DMS 273 treated with DMSO at 0.1 percent for 48 hours (cell line): Measurements from ENCODE around the gene EPN1.
"Not testable (repeated sequence)": the region's sequence is repeated elsewhere in the genome, so short reads cannot be mapped to it uniquely, and the experiment has no call there.

Experiments used
- DNase-seq: peaks from one replicate; lab custom pipeline; 2025; lab: John Stamatoyannopoulos, UW

The EPN1 gene

DNA sequence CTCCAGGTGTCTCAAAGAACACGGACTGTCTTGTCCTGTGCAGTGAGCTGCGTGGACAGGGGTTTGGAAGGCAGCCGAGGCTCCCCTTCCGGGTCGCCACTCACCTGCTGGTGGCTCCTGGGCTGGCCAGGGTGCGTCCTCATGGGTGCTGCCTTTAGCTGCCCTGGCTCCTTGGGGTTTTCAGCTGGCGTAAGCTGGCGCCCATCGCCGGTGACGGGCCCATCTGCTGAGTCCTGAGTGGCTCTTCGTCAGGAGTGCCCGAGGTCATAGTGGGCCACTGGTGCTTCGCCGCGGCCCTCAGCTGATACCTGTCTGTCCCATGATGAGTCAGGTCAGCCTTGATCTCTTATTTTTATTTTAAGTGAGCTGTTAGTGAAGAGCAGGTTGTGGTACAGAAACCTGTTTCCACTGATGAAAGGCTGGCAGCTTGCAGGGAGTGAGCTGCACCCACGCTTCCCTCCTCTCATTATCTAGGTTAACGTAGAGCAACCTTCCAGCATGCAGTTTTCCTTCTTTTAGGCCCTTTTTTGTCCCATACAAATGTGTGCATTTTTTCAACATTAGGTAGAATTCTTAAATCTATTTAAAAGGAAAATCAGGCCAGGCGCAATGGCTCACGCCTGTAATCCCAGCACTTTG lies 18.4 kb downstream of the EPN1 start:
- DNase-seq = no peak

DNA sequence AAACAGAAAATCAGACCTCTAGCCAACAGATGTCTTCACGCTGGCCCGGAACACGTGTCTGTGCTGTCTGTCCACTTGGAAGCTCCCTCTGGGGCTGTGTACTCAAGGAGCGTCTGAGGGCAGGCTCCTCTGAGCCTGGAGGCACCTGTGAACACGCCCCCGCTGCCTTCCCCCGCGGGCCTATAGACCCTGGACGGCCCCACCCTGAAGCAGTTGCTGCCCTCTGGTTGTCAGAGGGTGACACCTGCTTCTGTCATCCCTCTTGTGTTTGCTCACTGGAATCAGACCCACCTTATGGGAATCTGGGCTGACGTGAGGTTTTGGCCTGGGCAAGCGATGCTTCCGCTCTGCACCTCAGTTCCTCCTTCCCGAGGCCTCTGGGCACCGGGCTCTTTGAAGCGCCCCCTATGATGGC lies 19.2 kb downstream of the EPN1 start:
- no peak for DNase-seq

DNA sequence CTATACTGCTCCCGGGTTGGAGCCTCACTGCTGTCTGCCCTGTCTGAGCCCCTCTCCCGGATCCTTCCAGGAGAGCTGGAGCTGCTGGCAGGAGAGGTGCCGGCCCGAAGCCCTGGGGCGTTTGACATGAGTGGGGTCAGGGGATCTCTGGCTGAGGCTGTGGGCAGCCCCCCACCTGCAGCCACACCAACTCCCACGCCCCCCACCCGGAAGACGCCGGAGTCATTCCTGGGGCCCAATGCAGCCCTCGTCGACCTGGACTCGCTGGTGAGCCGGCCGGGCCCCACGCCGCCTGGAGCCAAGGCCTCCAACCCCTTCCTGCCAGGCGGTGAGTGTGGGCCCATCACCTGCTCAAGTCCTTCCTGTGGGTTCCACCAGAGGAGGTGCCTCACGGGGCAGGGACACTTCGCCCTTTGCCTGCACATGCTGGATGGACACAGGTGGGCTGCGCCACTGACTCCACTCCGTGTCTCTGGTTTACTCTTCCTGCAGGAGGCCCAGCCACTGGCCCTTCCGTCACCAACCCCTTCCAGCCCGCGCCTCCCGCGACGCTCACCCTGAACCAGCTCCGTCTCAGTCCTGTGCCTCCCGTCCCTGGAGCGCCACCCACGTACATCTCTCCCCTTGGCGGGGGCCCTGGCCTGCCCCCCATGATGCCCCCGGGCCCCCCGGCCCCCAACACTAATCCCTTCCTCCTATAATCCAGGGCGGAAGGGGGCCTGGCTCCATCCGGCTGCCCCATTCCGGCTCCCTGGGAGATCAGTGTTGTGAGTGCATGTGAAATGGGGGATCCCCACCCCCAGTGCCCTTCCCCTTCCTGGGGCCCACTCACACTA lies 19.8 kb downstream of the EPN1 start:
- DNase-seq = no peak

DNA sequence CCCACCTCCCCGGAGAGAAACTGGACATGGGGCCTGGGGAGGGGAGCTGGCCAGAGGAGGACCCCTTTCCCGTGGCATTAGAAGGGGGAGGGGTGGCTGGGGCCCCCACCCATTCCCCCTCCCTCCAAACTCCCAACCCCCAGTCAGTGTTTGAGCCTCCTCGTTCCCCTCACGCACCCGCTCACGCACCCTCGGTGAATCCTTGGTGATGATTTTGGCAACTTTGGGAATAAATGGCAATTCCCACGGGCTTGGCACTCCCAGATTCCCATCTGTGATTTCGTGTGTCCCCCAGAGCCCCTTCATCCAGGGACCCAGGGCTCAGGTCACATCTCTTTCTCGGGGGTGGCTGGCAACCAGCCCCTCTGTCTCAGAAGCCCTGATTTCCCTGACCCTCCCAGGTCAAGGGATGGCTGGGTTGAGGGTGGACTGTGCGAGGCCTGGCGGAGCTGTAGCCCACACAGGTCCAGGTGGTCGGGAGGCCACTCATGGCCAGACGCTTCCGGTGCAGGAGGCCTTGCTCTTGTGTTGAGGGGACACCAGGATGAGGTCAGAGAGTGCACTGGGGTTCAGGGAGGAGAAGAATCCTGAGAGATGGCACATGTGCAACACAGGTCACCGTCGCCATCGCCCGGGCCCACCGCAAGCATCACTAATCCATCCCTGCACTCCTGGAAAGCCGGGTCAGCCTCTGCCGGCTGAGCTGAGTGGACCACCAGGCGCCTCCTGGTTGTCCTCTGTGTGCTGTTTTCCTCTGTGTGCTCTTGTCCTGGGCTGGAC lies 20.7 kb downstream of the EPN1 start:
- no peak for DNase-seq

DNA sequence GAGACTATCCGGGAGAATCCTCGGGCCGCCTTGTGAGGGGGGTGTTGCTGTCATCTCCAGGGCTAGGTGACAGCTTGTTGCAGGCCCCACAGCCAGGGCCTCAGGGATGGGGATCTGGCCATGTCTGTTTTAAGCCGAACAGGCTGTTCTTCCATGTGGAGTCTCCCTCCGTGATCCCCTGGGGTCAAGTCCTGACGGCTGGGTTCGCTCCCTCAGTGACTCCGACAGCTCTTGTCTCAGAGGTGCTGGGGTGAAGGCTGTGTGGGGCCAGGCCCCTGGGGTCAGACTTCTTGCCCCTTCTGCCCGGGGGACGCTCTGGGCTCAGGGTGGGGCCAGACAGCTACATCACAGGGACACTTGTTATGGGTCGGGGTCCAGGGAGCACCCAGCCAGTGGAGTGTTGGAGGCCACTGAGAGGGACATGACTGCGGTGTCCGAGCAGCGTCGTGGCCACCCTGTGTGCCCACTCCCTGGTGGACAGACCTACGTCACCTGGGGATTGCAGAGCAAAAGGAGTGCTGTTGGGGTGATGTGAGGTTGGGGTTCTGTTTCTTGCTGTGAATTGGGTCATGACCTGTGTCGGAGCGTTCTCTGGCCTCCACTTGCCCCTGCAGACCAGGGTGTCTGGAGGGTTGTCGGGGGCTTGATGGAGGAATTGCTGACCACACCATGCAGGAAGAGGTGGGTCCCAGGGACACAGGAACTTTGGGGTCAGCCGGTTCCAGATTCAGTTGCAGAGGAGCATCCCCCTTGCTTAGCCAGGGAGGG lies 21.5 kb downstream of the EPN1 start:
- no peak for DNase-seq

DNA sequence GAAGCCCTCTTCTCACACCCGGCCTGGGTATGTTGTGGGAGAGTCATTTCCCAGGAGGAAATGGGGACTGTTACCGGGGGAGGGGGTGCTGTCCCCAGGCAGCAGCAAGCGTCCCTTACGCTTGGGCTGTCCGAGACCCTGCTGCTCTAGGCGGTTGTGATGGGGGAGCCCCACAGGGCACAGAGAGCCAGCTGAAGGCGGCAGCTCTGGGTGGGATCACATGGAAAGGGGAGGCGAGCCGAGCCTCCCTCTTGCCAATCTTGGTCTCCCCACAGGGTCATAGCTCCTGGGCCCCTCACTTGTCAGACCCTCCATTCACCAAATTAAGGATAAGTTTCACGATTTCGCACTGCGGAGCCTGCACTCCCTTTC lies 22.0 kb downstream of the EPN1 start:
- DNase-seq = no peak

DNA sequence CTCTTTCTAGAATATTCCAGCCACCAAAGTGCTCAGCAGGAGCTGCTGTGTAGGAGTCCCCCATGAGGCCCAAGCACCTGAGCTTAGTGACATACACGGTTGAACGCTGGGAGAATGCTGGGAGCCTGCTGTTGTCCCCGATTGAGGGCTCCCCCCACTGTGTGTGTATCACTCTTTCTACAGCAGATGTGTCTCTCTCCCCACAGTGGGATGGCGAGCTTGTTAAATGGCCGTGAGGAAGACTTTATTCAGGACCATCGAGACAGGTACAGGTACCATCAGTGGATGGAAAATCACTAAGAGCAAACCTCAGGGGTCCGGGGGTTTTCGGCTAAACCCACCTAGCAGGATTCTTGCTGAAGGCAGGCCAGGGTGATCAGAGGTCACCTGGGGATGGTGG lies 22.7 kb downstream of the EPN1 start:
- DNase-seq = no peak

DNA sequence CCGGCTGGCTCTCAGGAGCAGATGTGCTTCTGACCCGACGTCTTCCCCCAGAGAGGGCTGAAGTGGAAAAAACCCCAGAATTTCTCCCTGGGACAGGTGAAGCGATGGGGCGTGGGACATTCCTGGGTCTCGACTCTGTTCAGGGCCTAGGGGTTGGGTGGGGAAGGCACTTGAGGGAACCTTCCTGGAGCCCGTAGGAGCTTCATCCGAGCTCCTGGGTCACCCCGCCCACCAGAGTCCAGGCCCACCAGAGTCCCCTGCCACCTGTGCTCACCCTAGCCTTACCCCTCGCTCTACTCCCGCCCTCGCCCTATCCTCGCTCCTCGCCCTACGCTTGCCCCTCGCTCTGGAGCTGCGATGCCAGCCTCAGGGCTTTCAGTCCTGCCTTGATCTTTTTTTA lies 23.2 kb downstream of the EPN1 start:
- no peak for DNase-seq

DNA sequence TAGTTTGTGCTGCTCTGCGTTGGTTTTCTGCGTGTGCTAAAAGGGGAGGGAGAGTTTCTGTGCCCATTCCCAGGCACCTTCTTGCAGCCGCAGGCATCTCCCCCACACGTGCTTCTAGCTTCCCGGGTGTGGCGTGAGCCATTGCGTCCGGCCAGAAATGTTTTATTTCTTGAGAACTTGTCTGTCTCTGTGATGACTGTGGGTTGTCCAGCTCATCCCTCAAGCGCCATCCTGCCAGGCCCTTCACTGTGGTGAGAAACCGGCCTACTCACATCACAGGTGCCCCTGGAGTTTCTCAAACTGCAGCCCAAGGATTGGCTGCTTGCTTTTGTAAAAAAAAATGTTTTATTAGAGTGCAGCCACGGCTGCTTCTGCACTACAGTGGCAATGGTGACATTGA lies 24.2 kb downstream of the EPN1 start:
- DNase-seq = no peak

DNA sequence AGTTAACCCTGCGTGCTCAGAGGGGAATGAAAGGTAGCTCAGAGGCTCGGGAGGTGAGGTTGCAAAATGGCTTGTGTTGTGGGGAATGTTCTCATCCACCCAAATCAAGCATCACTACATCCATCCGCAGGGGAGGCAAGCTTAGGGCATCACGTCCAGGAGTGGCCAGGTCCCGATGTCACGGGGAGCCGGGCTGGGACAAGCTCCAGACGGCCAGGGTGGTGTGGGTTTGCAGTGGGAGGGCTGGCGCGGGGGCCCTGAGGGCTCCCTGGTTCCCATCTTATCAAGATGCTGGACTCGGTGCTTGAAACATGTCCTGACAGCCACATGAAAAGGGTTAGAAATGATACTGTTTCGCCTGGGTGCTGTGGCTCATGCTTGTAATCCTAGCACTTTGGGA lies 25.8 kb downstream of the EPN1 start:
- no peak for DNase-seq

DNA sequence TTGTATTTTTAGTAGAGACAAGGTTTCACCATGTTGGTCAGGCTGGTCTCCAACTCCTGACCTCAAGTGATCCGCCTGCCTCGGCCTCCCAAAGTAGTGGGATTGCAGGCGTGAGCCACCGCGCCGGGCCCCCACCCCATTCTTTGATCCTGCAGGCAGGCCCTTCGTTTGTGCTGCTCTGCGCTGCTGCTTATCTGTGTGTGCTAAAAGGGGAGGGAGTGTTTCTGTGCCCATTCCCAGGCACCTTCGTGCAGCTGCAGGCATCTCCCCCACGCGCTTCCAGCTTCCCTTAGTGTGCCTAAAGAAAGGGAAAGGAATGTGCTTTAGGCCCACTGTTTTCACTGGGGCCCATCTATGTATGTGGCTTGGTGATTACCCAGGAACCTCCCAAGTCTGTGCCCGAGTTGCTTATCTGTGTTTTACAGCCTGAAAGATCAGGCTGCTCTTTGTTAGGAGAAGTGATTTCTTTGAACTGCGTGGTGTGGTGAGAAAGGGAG lies 27.2 kb downstream of the EPN1 start:
- no peak for DNase-seq

DNA sequence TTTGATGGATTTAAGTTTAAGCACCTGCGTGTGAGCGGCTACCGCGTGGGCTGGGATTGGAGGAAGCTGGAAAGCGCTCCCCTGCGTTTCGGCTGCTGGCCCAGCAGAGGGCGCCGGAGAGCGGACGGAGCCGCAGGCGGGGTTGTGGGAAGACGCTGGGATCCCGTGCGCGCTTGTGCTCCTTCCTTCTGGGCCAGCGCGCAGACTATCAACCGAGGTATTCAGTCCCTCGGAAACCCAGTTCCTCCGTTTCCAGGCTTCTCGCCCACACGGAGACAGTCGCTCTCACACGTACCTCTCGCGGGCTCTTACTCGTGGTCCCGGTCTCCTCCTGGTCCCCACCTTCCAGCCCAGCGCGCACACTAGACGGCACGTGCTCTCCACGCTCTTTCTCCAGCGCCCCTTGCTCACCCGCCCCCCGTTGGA lies 28.8 kb downstream of the EPN1 start:
- no peak for DNase-seq

DNA sequence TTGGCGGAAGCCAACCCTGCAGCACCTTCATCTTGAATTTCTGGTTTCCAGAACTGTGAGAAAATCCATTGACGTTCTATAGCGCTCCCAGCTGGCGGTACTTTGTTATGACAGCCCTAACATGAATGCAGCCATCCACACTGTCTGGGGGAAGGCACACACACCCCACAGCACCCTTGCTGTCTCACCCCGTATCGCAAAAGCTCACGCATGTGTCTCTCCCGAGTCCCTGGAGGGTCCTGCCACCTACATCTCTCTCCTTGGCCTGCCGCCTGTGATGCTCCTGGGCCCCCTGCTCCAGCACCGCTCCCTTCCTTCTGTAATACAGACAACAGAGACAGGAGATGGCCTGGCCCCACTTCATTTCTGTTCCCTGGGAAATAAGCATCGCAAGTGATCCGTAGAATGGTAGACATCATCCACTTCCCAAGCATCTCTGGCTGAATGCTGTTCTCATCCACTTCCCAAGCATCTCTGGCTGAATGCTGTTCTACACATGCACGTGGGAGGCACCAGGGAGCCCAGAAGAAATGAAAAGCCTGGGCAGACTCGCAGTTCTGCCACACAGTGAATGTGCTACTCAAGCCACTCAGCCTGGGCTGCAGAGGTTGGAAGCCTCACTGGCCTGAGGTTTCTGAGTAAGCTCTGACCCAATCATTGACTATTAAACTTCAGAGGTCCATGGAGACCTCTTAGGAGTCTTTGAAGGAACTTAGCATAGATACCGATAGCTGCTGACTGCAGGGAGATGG lies 29.6 kb downstream of the EPN1 start:
- no peak for DNase-seq

DNA sequence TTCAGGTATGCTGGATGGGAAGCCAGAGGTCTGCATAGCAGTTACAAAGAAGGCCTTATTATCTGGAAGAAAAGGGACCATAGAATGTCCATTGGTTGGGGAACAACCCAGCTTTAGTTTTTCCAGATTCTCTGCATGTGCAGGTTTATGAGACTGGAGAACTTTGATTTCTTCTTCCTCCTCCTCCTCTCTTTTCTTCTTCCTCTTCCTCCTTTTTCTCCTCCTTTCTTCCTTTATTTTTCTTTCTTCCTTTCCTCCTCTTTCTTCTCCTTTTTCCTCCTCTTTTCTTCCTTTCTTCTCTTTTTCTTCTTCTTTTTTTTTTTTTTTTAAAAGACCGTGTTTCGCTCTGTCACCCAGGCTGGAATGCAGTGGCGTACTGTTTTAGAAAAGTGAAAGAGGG lies 30.9 kb downstream of the EPN1 start:
- DNase-seq = no peak

DNA sequence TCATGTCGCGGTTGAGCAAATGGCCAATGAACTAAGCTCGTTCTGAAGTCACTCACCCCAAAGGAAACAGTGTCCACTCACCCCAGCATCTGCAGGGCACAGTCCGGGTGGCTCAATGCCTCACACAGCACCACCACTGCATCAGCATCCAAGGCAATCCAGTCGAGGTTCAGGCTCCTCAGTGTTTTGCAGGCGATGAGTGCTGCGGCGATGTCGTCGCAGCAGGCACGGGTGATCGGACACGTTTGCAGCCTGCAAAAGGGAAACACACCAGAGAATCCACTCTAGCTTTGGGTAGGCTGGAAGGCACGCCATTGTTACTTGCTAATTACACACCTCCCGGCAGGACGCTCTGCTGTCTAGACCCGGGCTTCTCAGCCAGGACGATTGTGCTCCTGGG lies 36.7 kb downstream of the EPN1 start:
- no peak for DNase-seq

DNA sequence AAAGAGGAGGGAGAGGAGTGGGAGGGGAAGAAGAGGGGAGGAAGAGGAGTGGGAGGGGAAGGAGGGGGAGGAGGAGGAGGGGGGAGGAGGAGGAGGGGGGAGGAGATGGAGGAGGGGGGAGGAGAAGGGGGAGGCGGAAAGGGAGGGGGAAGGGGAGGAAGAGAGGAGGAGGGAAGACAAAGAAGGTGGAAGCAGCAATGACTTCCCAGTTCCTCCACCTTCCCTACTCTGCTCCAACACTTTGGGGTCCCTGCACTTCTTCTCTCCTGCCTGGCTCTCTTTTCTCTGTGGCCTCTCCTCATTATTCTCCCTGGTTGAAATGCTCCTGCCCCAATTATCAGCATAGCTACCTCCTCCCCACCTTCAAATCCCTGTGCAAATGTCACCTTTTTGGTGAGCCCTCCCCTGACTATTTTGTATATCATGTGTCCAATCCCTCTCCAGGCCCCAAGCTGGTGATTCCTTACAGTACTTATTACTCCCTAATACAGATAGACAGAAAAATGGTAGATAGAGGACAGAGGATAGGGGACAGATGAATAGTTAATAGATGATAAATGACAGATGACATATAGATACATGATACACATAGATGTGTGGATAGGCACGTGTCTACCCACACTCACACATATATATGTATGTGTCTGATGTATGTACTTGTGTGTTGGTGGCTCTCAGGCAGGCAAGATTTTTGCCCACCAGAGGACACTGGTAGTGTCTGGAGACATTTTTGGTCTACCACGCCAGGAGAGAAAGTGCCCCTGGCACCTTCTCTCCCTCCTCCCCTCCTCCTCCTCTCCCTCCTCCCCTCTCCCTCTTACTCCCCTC lies 38.0 kb downstream of the EPN1 start:
- DNase-seq = no peak

DNA sequence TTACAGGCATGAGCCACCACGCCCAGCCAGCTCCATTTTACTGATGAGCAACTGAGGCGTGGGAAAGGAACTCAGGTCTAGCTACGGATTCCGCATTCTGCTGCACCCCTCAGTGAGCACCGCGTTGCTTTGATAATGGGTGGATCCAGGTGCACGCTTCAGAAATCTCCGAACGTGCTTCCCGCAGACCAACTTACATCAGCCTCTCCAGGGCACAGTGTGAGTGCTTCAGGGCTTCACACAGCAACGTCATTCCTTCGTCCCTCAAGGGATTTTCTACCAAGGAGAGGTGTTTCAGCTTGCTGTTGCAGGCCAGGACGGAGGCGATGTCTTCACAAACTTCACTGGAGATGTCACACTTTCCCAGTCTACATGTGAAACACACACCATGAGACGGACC lies 41.5 kb downstream of the EPN1 start:
- DNase-seq = no peak

DNA sequence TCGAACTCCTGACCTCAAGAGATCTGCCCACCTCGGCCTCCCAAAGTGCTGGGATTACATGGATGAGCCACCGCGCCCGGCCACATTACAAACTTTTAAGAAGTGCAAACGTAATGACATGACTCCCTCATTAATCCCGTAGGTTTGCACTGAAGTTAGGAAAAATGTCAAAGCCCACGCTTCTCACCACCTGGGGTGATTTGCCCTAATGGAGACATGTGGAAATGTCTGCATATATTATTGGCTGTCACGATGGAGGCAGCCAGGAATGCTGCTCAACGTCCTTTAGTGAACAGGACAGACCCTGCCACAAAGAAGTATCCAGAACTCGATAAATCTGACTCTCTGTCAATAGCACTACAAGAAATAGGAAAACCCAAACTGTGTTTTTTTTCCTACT lies 42.2 kb downstream of the EPN1 start:
- DNase-seq = no peak

DNA sequence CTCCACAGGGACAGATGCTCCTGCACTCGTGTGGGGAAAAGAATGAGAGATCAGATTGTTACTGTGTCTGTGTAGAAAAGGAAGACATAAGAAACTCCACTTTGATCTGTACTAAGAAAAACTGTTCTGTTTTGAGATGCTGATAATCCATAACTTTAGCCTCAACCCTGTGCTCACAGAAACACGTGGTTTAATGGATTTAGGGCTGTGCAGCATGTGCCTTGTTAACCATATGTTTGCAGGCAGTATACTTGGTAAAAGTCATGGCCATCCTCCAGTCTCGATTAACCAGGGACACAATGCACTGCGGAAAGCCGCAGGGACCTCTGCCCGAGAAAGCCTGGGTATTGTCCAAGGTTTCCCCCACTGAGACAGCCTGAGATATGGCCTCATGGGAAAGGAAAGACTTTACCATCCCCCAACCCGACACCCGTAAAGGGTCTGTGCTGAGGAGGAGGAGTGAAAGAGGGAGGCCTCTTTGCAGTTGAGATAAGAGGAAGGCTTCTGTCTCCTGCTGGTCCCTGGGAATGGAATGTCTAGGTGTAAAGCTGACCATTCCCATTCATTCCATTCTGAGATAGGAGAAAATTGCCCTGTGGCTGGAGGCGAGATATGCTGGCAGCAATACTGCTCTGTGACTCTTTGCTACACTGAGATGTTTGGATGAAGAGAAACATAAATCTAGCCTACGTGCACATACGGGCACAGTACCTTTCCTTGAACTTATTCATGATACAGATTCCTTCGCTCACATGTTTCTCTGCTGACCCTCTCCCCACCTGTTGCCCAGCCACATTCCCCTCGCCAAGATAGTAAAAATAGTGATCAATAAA lies 43.1 kb downstream of the EPN1 start:
- not testable (repeated sequence) for DNase-seq
